ENCODE measurements around the gene TNNI3K.

The TNNI3K gene

DNA sequence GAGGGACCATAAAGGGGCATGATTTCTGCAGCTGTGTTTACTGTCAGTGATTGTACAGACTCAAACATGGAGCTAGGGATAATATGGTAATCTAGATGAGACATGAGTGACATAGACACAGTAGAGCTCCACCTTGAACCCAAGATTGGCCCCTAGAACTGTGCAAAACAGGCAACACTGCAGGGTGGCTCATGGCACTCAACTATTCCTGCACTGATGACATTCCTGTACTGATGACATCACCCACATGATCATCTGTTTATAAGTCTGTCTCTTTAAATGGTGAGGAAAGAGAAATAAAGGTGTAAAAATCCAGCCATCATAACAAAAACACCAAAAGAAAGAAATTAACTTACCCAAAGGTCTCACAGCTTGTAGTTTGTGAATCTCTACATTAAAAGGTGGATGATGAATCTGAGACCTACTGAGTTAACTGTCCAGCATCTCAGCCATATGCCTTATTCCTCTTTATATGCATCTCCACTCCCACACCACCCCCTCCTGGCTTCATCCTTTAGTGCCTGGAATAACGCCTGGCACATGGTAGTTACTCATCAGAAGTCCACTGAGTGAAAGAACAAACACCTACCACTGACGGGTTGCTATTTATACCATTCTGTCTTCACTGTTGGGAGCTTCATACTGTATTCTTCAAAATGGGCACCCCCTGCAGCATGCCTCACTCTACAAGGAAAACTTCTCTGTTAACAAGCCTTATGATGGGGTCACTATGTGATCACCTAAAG is 277.2 kb downstream of the TNNI3K start, which contains the start of gene LRRC53:
Gene LRRC53, minus strand, starts transcription at position 442 of the 746 bp plus-strand sequence. CDS start 29,262 bp downstream, outside the sequence.
- Histone ChIP-seq H3K9me3 (ENCODE audit: low read length) (no peaks in the 10 kb centered on the region), H2AFZ (ENCODE audit: low read length) (no peak within 1 kb of the TSS), H3K4me2 (ENCODE audit: low read length) (no peak within 1 kb of the TSS), H3K4me1 (ENCODE audit: insufficient read depth, low read length, severe bottlenecking) (no peaks in the 10 kb centered on the region), H4K20me1 (ENCODE audit: insufficient read depth, low read length) (no peaks in the 10 kb centered on the region), H3K27me3 (ENCODE audit: insufficient read depth, low read length) (no peaks in the 10 kb centered on the region), H3K4me3 (ENCODE audit: low read depth, low read length, poor library complexity, severe bottlenecking) (no peak within 1 kb of the TSS), H3K79me2 (ENCODE audit: insufficient read depth, low read length) (no peaks in the 10 kb centered on the region), H3K9me2 (ENCODE audit: low read depth, low read length) (no peaks in the 10 kb centered on the region), H3K36me3 (ENCODE audit: insufficient read depth, low read length) (no peaks in the 10 kb centered on the region), H3F3A (ENCODE audit: insufficient read depth, low read length) (no peaks in the 10 kb centered on the region), H3K27ac (ENCODE audit: low read depth, low read length, poor library complexity, severe bottlenecking) (no peak within 1 kb of the TSS), H3K9ac (ENCODE audit: low read length) (no peak within 1 kb of the TSS)
- no peak for TF ChIP-seq EZH2 (IDR thresholded peaks at IDR 0.05; ENCODE audit: borderline replicate concordance, low read length)
- TF ChIP-seq, protein P1, sequence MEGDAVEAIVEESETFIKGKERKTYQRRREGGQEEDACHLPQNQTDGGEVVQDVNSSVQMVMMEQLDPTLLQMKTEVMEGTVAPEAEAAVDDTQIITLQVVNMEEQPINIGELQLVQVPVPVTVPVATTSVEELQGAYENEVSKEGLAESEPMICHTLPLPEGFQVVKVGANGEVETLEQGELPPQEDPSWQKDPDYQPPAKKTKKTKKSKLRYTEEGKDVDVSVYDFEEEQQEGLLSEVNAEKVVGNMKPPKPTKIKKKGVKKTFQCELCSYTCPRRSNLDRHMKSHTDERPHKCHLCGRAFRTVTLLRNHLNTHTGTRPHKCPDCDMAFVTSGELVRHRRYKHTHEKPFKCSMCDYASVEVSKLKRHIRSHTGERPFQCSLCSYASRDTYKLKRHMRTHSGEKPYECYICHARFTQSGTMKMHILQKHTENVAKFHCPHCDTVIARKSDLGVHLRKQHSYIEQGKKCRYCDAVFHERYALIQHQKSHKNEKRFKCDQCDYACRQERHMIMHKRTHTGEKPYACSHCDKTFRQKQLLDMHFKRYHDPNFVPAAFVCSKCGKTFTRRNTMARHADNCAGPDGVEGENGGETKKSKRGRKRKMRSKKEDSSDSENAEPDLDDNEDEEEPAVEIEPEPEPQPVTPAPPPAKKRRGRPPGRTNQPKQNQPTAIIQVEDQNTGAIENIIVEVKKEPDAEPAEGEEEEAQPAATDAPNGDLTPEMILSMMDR (IDR thresholded peaks at IDR 0.05; ENCODE audit: low read length), result no peak

DNA sequence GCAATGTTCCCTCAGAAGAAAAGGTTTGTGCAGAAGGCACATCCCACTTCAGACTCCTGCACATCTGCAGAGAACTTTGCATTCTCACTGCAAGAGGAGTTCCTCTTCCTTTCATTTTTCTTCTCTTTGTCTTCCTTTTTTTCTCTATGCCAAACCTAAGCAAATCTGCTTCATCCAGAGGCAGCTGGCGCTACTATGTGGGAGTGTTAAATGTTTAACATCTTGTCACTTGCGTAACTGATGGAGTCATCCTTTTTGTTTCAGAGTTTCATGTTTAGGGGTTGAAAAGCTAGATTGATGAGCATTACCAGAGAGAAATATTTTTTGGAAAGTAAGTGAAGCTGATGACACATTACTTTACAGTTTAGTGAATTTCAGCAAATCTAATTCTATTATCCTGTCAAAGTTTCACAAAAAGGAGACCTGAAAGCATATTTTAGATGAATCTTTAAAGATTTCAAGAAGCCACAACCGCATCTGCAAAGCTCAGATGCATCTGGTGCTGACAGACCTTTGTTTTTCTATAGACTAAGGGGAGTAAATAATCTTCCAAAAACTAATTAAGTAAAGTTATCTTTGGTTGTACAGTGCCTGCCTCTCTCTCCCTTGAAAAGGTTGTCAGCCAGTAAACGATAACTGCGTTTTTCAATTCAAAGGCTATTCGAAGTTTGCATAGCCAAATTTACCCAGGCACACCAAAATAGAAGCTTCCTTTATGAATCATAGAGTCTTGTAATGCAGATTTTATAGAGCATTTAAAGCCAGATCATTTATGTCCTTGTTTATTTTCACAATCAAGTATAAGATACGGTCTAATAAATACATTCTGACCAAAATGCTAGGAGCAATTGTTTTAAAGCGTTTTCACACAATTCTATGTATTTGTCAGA is 278.5 kb downstream of the TNNI3K start:
- Histone ChIP-seq H3K4me2 (ENCODE audit: low read length) (no peak overlapping the region), H3F3A (ENCODE audit: insufficient read depth, low read length) (no peaks in the 10 kb centered on the region), H2AFZ (ENCODE audit: low read length) (no peak overlapping the region), H3K79me2 (ENCODE audit: insufficient read depth, low read length) (no peaks in the 10 kb centered on the region), H3K27ac (ENCODE audit: low read depth, low read length, poor library complexity, severe bottlenecking) (no peak overlapping the region), H3K36me3 (ENCODE audit: insufficient read depth, low read length) (no peaks in the 10 kb centered on the region), H3K9me3 (ENCODE audit: low read length) (no peaks in the 10 kb centered on the region), H3K4me1 (ENCODE audit: insufficient read depth, low read length, severe bottlenecking) (no peaks in the 10 kb centered on the region), H3K9me2 (ENCODE audit: low read depth, low read length) (no peaks in the 10 kb centered on the region), H4K20me1 (ENCODE audit: insufficient read depth, low read length) (no peaks in the 10 kb centered on the region), H3K9ac (ENCODE audit: low read length) (no peak overlapping the region), H3K27me3 (ENCODE audit: insufficient read depth, low read length) (no peaks in the 10 kb centered on the region), H3K4me3 (ENCODE audit: low read depth, low read length, poor library complexity, severe bottlenecking) (no peak overlapping the region)
- TF ChIP-seq EZH2 (IDR thresholded peaks at IDR 0.05; ENCODE audit: borderline replicate concordance, low read length), result no peak
- TF ChIP-seq, protein P1 (IDR thresholded peaks at IDR 0.05; ENCODE audit: low read length), result no peak

DNA sequence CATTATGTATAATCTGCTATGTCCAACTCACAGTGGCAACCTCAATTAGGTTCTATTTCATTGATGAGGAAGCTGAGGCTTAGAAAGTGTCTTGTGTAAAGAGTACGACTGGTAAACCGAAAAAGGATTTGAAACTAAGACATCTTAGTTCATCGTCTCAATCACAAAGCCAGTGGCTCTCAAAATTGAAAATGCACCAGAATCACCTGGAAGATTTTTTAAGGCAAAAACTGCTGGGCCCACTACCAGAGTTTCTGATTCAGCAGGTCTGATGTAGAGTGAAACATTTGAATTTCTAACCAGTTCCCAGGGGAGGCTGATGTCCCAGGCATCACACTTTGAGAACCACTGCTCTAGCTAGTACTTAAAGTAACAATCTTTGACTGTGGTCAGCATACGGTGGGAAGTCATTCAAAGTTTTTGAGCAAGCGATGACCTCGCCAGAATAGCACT is 282.4 kb downstream of the TNNI3K start:
- no peaks in the 10 kb centered on the region for H3K79me2 ChIP-seq (ENCODE audit: insufficient read depth, low read length)
- H3K4me2 ChIP-seq (ENCODE audit: low read length), result no peak overlapping the region
- no peaks in the 10 kb centered on the region for H3K9me3 ChIP-seq (ENCODE audit: low read length)
- H4K20me1 ChIP-seq (ENCODE audit: insufficient read depth, low read length), result no peaks in the 10 kb centered on the region
- H3K4me1 ChIP-seq (ENCODE audit: insufficient read depth, low read length, severe bottlenecking), result no peaks in the 10 kb centered on the region
- H3K27ac ChIP-seq (ENCODE audit: low read depth, low read length, poor library complexity, severe bottlenecking), result no peak overlapping the region
- H3K27me3 ChIP-seq (ENCODE audit: insufficient read depth, low read length), result no peaks in the 10 kb centered on the region
- H2AFZ ChIP-seq (ENCODE audit: low read length), result no peak overlapping the region
- TF ChIP-seq, protein P1 (IDR thresholded peaks at IDR 0.05; ENCODE audit: low read length), result no peak
- no peak for TF ChIP-seq EZH2 (IDR thresholded peaks at IDR 0.05; ENCODE audit: borderline replicate concordance, low read length)
- H3F3A ChIP-seq (ENCODE audit: insufficient read depth, low read length), result no peaks in the 10 kb centered on the region
- no peaks in the 10 kb centered on the region for H3K36me3 ChIP-seq (ENCODE audit: insufficient read depth, low read length)
- no peak overlapping the region for H3K4me3 ChIP-seq (ENCODE audit: low read depth, low read length, poor library complexity, severe bottlenecking)
- no peaks in the 10 kb centered on the region for H3K9me2 ChIP-seq (ENCODE audit: low read depth, low read length)
- no peak overlapping the region for H3K9ac ChIP-seq (ENCODE audit: low read length)

All from OCI-LY1 (cell line).